HG03095 (cell line): ENCODE data around the gene PSME4.
"Not testable (repeated sequence)": the region's sequence is repeated elsewhere in the genome, so short reads cannot be mapped to it uniquely, and the experiment has no call there.

Source experiments
- ATAC-seq: cut with Tn5 transposase; IDR thresholded peaks from one replicate; pipeline ENCODE4 v1.9.1; 2021; ENCODE audit warnings: moderate library complexity; ENCODE audit not compliant: unreplicated experiment

The PSME4 gene

DNA sequence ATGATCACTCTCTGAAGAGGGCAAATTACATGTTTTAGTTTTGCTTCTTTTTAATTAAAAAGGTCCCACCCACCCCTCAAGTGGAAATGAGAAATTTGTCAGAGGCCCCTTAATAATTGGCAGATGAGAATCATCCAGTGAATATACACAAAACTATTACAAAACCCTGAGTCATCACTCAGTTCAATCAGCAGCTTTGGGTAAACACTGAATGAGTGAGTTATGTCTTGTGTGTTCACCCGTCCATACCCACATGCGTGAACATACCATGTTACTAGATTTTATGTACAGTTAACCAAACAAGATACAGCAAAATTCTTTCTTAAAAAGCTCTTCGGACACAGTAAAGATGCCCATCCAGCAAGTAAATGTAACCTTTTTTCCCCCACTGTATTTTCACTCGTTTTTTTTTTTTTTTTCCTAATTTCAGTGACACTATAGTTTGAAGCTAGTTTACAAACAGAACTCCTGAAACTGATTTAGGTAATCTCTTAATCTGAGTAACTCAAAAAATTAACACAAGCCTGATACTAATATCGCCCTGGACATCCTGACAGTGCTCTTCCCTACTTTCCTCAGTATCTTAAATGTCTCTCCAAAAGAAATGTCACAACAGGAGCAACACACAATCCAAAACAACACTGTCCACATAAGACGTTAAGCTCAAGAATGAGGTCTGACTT, 1.4 kb downstream of the PSME4 start:
- peak; percentile 28 for ATAC-seq

GRCh38 chr2:53964987-53965687, 5.7 kb downstream of the PSME4 start:
- ATAC-seq, result no peak

GRCh38 chr2:53964257-53964952, 6.4 kb downstream of the PSME4 start:
- ATAC-seq, result no peak

- ATAC-seq, result not testable (repeated sequence)
Measured at GRCh38 chr2:53961478-53962216, 9.1 kb downstream of the PSME4 start.

DNA sequence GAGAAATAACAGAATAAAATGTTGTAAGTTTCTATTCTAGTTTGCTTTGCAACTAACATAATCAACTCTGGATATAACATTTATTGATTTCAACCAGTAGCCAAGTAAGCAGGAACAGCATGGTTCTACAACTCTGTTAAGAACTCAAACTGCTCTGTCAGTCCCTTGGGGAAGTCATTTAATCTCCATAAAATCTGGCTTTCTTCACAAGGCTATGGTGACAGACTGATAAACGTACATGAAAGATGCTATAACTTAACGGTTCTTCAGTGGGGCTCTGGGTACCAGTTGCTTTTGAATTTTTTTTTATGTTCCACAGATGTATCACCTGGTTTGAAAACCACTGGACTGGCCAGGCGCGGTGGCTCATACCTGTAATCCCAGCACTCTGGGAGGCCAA, 10.3 kb downstream of the PSME4 start:
- ATAC-seq, result no peak

DNA sequence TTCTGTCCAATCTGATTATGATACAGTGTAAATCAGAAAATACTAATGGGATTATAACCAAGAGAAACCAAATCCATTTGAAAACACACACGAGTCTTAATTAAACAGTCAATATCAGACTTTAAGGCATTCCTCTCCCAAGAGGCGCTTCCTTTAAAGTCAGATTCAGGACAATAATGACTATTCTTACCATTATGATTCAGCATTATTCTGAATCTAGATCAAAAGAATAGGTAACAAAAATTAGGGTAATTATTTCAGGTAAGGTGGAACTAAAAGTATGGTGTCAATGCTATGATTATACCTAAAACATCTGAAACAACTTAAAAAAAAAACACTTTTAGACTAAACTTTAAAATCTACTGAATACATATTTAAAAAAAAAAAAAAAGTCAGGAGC, 12.3 kb downstream of the PSME4 start:
- no peak for ATAC-seq

DNA sequence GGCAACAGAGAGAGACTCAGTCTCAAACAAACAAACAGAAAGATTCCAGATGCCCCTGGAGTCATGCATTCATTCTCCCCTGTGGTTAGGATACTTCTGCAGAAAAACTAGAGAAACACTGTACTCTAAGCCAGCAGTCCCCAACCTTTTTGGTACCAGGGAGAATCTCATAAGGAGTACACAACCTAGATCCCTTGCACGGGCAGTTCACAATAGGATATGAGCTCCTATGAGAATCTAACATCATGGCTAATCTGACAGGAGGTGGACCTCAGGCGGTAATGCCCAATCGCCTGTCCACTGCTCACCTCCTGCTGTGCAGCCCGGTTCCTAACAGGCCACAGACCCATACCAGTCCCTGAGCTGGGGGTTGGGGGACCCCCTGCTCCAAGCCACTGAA, 18.3 kb downstream of the PSME4 start:
- ATAC-seq, result no peak

DNA sequence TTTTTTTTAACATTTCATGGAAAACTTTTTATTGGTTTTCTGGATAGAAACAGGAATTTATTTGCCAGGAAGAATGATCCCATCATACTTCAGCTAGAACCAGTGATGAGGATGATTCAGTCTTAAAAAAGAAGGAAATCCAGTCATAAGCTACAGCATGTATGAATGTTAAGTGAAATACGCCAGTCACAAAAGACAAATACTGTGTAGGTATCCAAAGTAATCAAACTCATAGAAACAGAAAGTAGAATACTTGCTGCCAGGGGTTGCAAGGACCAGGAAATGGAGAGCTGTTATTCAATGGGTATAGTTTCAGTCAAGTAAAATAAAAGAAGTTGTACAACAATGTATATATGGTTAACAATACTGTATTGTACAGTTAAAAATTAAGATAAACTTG, 21.3 kb downstream of the PSME4 start:
- ATAC-seq, result no peak

DNA sequence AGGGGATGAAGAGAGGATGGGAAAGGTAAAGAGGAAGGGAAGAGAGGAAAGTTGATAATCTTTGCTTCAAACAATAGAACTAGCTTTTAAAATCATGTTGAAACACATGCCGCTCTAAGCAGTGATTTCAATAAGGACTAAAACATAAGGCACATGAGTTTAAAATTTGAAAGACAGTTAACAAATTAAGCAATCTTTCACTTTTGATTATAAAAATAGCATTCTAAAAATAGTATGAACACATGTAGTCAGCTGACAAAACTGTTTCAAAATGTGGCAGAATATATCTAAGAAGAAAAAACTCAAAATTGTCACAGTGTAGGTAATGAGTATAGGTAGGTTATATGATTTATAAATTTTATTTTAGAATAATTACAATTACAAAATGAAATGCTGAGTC, 25.3 kb downstream of the PSME4 start:
- ATAC-seq, result no peak

DNA sequence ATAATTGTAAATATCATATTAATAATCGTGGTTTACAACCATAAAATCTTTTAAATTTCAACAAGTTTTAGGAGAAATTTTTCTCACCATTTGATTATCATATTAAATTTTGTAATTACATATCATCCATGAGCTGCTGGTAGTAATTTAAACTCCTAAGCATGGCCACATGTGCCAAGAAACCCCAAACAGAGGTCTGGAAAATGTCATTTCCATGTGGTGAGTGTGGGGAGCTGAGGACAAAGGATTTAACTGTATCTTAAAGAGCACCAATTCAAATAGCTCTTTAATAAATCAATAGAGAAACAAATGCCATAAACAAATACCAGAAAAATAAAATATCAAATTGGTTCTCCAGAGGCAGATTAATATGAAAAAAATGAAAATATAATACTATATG, 26.3 kb downstream of the PSME4 start:
- no peak for ATAC-seq

GRCh38 chr2:53942280-53942679, 28.5 kb downstream of the PSME4 start:
- no peak for ATAC-seq

DNA sequence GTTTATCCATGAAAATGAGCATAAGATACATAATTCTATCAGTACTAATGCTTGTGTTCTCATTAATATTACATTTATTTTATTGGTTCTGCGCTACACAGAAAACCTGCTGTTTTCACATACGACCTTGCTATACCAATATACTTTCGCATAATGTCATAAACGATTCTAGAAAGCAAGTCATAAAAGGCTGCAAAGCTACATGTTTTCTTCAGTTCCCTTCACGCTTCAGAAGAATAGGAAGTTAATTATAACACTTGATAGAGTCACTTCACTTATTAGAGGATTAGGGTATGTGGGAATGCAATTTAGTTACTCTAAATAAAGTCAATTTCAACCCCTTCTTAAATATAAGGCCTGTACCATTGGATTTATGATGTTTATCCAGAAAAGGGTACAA, 29.0 kb downstream of the PSME4 start:
- ATAC-seq, result peak; percentile 49

- ATAC-seq, result no peak
Measured at GRCh38 chr2:53939656-53940055, 31.1 kb downstream of the PSME4 start.

- ATAC-seq, result no peak
Measured at GRCh38 chr2:53938904-53939303, 31.9 kb downstream of the PSME4 start.

GRCh38 chr2:53933329-53933728, 37.5 kb downstream of the PSME4 start:
- no peak for ATAC-seq

- ATAC-seq, result not testable (repeated sequence)
Measured at GRCh38 chr2:53926321-53926720, 44.5 kb downstream of the PSME4 start.

DNA sequence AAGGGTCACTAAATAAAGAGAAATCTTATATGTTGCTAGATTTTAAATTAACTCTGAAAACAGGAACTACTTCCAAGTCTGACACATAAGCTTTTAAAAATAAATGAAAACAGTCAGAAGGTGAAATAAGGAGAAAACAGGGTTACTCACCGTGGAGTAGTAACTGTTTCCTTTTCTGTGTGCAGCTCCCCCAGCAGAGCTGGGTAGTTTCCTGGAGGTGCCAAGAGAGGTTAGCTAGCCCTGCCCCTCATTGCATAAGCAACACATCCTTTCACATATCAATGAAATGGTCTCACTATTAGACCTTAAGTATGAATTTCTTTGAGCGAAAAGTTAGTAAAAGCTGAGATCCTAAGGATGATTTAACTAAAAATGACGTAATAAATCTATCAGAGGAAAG, 57.1 kb downstream of the PSME4 start:
- ATAC-seq, result peak; percentile 79

DNA sequence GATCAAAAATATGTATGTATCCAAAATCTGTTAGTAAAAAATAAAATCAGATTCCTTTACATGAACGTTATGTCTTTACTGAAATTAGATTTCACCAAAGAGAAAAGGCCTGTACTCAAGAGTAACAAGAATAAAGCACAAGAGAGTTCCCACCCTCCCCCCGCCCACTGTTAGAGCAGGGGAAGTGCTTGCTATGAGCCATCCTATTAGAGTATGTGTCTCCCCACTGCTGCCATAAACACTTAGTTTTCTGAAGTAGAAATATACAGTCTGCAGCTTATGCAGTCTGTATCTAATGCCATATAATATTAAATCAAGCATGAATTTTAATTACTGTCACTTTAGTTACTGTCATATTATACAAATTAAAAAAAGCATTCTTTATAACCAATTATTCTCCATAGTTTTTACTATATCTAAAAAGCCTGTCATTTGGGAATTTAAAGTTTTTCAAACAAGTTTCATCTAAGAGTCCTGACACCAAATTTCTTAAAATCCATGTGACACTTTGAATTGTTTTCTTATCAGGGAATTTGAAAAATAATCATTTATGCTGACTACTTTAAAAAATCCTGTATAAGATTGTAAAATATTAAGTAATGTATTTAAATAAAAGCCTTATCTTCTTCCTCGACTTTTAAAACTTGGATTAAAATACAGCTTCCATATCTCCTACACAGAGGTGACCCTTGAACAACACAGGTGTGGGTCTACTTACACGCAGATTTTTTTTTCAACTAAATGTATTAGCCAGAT, 59.2 kb downstream of the PSME4 start:
- no peak for ATAC-seq

GRCh38 chr2:53907582-53907981, 63.2 kb downstream of the PSME4 start:
- ATAC-seq, result no peak

DNA sequence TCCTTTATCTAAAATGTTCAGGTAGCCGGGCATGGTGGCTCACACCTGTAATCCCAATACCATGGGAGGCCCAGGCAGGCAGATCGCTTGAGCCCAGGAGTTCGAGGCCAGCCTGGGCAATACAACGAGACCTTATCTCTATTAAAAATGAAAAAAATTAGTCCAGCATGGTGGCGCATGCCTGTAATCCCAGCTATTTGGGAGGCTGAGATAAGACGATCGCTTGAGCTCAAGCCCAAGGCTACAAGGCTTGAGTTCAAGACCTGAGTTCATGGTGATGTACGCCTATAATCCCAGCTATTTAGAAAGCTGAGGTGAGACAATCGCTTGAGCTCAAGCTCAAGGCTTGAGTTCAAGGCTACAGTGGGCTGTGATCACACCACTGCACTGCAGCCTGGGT, 65.4 kb downstream of the PSME4 start:
- no peak for ATAC-seq

GRCh38 chr2:53903011-53903410, 67.8 kb downstream of the PSME4 start:
- no peak for ATAC-seq
